Panc1 (cell line): ENCODE data around the gene INO80. TPM values are rescaled to one million over a fixed set of nuclear protein-coding genes. Genes with fewer than 3 reads are reported as not detected.

Source experiments
- ATAC-seq: fragments of 200-7000 bp; cut with Tn5 transposase; 2 replicates; pipeline ENCODE4 v1.9.1; 2020; ENCODE audit warnings: mild to moderate bottlenecking, moderate library complexity
- BruUV-seq: library from RNA; stranded (reverse); fragments of 400-500 nt; replicated peaks from 2 replicates; lab custom pipeline; 2021; lab: Mats Ljungman, UMichigan
- CTCF ChIA-PET: fragments of 300-600 bp; sonication (Branson Sonifier 250); formaldehyde crosslinking; loops from one replicate; lab custom pipeline; 2022; ENCODE audit warnings: antibody characterized with exemption; lab: Charles Lee
- POLR2A ChIA-PET: fragments of 300-600 bp; sonication (Branson Sonifier 250); formaldehyde crosslinking; loops from one replicate; lab custom pipeline; 2022; ENCODE audit warnings: antibody characterized with exemption; lab: Charles Lee
- DNase-seq: peaks from one replicate; pipeline ENCODE4 v3.0.0-alpha.2; 2010; ENCODE audit warnings: low read depth, low spot score
- H3K27ac ChIP-seq: 2 replicates; pipeline ENCODE4 v1.5.1; 2011; ENCODE audit warnings: mild to moderate bottlenecking, low read length, inconsistent platforms
- H3K27me3 ChIP-seq: fragments of 200-500 bp; sonication (Bioruptor generic); 2 replicates; pipeline ENCODE4 v1.6.0; 2014; ENCODE audit warnings: low read length, inconsistent platforms; ENCODE audit not compliant: control insufficient read depth, insufficient read depth
- H3K36me3 ChIP-seq: fragments of 200-500 bp; sonication (Bioruptor generic); 2 replicates; pipeline ENCODE4 v1.5.1; 2014; ENCODE audit warnings: inconsistent platforms, mild to moderate bottlenecking, low read length, moderate library complexity; ENCODE audit not compliant: control insufficient read depth, insufficient read depth
- H3K4me1 ChIP-seq: 2 replicates; pipeline ENCODE4 v1.5.1; 2011; ENCODE audit warnings: inconsistent platforms, mild to moderate bottlenecking, low read length, moderate library complexity; ENCODE audit not compliant: control insufficient read depth, insufficient read depth
- H3K4me3 ChIP-seq, 2 experiments: 2 replicates each; pipeline ENCODE4 v1.5.1; 2011 to 2012; ENCODE audit warnings: low read depth in 2 of 2, low read length in 2 of 2, mild to moderate bottlenecking in 2 of 2, inconsistent platforms in 1 of 2, moderate library complexity in 1 of 2
- H3K9me3 ChIP-seq: fragments of 200-500 bp; sonication (Bioruptor generic); 2 replicates; pipeline ENCODE4 v1.5.1; 2014; ENCODE audit warnings: low read depth, mild to moderate bottlenecking, inconsistent platforms, low read length, moderate library complexity; ENCODE audit not compliant: control insufficient read depth, insufficient read depth
- POLR2AphosphoS5 ChIP-seq: IDR thresholded peaks from 2 replicates; pipeline ENCODE4 v1.6.1; 2012; ENCODE audit warnings: mild to moderate bottlenecking, low read depth, low read length, moderate library complexity
- SIN3A ChIP-seq: IDR thresholded peaks from 2 replicates; pipeline ENCODE4 v1.6.1; 2012; ENCODE audit warnings: low read depth, mild to moderate bottlenecking, low read length, moderate library complexity, borderline replicate concordance; ENCODE audit not compliant: insufficient read depth
- TCF7L2 ChIP-seq: IDR thresholded peaks from 2 replicates; pipeline ENCODE4 v1.6.1; 2011; ENCODE audit warnings: mild to moderate bottlenecking, low read depth, low read length, inconsistent platforms
- in situ Hi-C: cut with HindIII; loops from 2 replicates; pipeline ENCODE4 v1.10.0; 2016; ENCODE audit warnings: low sequenced_read_pairs, low pct_unique_long_range_greater_than_20kb
- intact Hi-C: fragments of 100-400 bp; cut with micrococcal nuclease; formaldehyde crosslinking; loops from one replicate; pipeline ENCODE4 v1.10.0; 2022; ENCODE audit not compliant: unreplicated experiment
- total RNA-seq: library from RNA; stranded (reverse); gene quantifications from one replicate; pipeline ENCODE4 v1.2.1, GENCODE V29; 2021; ENCODE audit not compliant: unreplicated experiment
- TF ChIP-seq, protein P1 (sequence below): fragments of 450-650 bp; IDR thresholded peaks from 2 replicates; pipeline ENCODE4 v1.5.1; 2017; ENCODE audit warnings: mild to moderate bottlenecking
- TF ChIP-seq, protein P2 (sequence below), 2 experiments: IDR thresholded peaks; 2 replicates each; pipeline ENCODE4 v1.6.1; 2011 to 2012; ENCODE audit warnings: low read depth in 2 of 2, control low read depth in 1 of 2, low read length in 1 of 2, mild to moderate bottlenecking in 1 of 2, moderate library complexity in 1 of 2; ENCODE audit not compliant: insufficient read depth in 1 of 2

INO80 gene
- total RNA-seq, 1 experiment from 2014 or later = 26.2 TPM

DNA sequence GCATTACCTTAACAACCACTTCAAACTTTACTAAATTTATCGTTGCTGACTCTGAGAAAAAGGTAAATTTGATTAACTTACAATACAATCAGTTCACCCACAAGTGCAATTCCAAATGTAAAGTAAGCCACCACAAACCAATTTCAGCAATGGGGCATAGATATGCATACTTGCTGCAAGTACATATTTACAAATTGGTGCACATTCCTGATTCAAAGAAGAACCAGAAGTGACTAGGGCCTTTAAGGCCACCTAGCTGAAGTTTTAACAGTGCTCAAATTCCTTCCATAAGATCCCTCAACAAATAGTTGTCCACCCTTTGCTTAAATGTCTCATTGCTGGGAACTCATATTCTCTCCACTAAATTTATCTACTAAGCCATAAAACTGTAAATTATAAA, 67.2 kb downstream of the INO80 start:
- CTCF ChIA-PET = no interaction called here
- intact Hi-C loops = no loop called here
- POLR2A ChIA-PET = no interaction called here
- BruUV-seq = no TSS peak
- no peaks in the 10 kb centered on the region for H3K4me1 ChIP-seq
- no peak for ATAC-seq
- H3K9me3 ChIP-seq = no peaks in the 10 kb centered on the region
- TF ChIP-seq, protein P1, sequence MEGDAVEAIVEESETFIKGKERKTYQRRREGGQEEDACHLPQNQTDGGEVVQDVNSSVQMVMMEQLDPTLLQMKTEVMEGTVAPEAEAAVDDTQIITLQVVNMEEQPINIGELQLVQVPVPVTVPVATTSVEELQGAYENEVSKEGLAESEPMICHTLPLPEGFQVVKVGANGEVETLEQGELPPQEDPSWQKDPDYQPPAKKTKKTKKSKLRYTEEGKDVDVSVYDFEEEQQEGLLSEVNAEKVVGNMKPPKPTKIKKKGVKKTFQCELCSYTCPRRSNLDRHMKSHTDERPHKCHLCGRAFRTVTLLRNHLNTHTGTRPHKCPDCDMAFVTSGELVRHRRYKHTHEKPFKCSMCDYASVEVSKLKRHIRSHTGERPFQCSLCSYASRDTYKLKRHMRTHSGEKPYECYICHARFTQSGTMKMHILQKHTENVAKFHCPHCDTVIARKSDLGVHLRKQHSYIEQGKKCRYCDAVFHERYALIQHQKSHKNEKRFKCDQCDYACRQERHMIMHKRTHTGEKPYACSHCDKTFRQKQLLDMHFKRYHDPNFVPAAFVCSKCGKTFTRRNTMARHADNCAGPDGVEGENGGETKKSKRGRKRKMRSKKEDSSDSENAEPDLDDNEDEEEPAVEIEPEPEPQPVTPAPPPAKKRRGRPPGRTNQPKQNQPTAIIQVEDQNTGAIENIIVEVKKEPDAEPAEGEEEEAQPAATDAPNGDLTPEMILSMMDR = no peak
- TF ChIP-seq SIN3A = no peak
- TF ChIP-seq, protein P2, sequence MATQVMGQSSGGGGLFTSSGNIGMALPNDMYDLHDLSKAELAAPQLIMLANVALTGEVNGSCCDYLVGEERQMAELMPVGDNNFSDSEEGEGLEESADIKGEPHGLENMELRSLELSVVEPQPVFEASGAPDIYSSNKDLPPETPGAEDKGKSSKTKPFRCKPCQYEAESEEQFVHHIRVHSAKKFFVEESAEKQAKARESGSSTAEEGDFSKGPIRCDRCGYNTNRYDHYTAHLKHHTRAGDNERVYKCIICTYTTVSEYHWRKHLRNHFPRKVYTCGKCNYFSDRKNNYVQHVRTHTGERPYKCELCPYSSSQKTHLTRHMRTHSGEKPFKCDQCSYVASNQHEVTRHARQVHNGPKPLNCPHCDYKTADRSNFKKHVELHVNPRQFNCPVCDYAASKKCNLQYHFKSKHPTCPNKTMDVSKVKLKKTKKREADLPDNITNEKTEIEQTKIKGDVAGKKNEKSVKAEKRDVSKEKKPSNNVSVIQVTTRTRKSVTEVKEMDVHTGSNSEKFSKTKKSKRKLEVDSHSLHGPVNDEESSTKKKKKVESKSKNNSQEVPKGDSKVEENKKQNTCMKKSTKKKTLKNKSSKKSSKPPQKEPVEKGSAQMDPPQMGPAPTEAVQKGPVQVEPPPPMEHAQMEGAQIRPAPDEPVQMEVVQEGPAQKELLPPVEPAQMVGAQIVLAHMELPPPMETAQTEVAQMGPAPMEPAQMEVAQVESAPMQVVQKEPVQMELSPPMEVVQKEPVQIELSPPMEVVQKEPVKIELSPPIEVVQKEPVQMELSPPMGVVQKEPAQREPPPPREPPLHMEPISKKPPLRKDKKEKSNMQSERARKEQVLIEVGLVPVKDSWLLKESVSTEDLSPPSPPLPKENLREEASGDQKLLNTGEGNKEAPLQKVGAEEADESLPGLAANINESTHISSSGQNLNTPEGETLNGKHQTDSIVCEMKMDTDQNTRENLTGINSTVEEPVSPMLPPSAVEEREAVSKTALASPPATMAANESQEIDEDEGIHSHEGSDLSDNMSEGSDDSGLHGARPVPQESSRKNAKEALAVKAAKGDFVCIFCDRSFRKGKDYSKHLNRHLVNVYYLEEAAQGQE (IDR thresholded peaks at IDR 0.05; ENCODE audit: insufficient read depth in 1 of 2, low read depth in 2 of 2, low read length in 1 of 2) = no peak
- no peak for TF ChIP-seq POLR2AphosphoS5
- TF ChIP-seq TCF7L2 = no peak
- H3K36me3 ChIP-seq = peaks cover 39% of the 10 kb centered on the region
- H3K4me3 ChIP-seq = no peak overlapping the region
- DNase-seq = no peak
- H3K27me3 ChIP-seq = no peaks in the 10 kb centered on the region
- H3K27ac ChIP-seq = no peak overlapping the region
- in situ Hi-C loops = no loop called here

DNA sequence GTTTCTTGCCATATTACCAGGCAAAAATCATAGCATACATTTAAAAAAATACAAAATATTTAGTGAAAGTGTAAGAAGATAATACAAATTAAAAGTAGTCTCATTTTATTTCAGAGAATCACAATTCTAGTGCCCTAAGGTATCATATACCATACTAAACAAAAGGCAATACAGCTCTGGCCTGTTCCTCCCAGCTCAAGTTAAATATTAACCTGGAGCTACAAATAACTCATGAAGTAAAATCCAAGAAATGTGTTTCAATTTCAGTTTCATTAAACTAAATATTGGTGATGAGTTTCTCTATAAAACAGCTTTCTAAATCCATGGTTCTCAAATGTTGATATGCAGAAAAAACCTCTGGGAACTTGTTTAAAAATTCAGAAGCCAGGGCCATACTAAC, 67.7 kb downstream of the INO80 start:
- CTCF ChIA-PET = no interaction called here
- in situ Hi-C loops = no loop called here
- BruUV-seq = no TSS peak

More for the DNA sequence above, 67.7 kb downstream of the INO80 start:
- intact Hi-C loops = no loop called here
- H3K27me3 ChIP-seq = no peaks in the 10 kb centered on the region
- peaks cover 38% of the 10 kb centered on the region for H3K36me3 ChIP-seq
- no peak overlapping the region for H3K27ac ChIP-seq
- POLR2A ChIA-PET = no interaction called here
- H3K9me3 ChIP-seq = no peaks in the 10 kb centered on the region
- no peak for DNase-seq
- no peak for ATAC-seq
- no peaks in the 10 kb centered on the region for H3K4me1 ChIP-seq
- H3K4me3 ChIP-seq = no peak overlapping the region
- TF ChIP-seq TCF7L2 = no peak
- TF ChIP-seq, protein P1 = no peak
- TF ChIP-seq, protein P2 (IDR thresholded peaks at IDR 0.05; ENCODE audit: insufficient read depth in 1 of 2, low read depth in 2 of 2, low read length in 1 of 2) = no peak
- no peak for TF ChIP-seq SIN3A
- no peak for TF ChIP-seq POLR2AphosphoS5
